Endodermal cell (in vitro differentiated cells): ENCODE results near the gene XYLT1. TPM values are rescaled to one million over a fixed set of nuclear protein-coding genes. Genes with fewer than 3 reads are reported as not detected.

Source experiments
- DNase-seq: peaks from one replicate; pipeline ENCODE4 v3.0.0-alpha.2; 2017
- H3K27ac ChIP-seq: 2 replicates; pipeline ENCODE4 v1.5.1; 2013; ENCODE audit warnings: mild to moderate bottlenecking, low read depth, low read length, moderate library complexity
- H3K27me3 ChIP-seq: 2 replicates; pipeline ENCODE4 v1.6.1; 2013; ENCODE audit warnings: mild to moderate bottlenecking, low read length, moderate library complexity; ENCODE audit not compliant: insufficient read depth, control insufficient read depth, poor library complexity, severe bottlenecking
- H3K36me3 ChIP-seq: 2 replicates; pipeline ENCODE4 v1.7.0; 2013; ENCODE audit warnings: mild to moderate bottlenecking, low read length, moderate library complexity; ENCODE audit not compliant: control insufficient read depth, insufficient read depth
- H3K4me1 ChIP-seq: one replicate; pipeline ENCODE4 v1.7.0; 2013; ENCODE audit warnings: low read length; ENCODE audit not compliant: control insufficient read depth, insufficient read depth
- H3K4me3 ChIP-seq: 2 replicates; pipeline ENCODE4 v1.5.1; 2013; ENCODE audit warnings: mild to moderate bottlenecking, low read length, moderate library complexity
- H3K9ac ChIP-seq: 2 replicates; pipeline ENCODE4 v1.6.1; 2013; ENCODE audit warnings: mild to moderate bottlenecking, low read length, moderate library complexity; ENCODE audit not compliant: poor library complexity, severe bottlenecking; ENCODE audit errors: extremely low read depth
- H3K9me3 ChIP-seq: 2 replicates; pipeline ENCODE4 v1.6.1; 2013; ENCODE audit warnings: mild to moderate bottlenecking, low read length, moderate library complexity; ENCODE audit not compliant: control insufficient read depth
- H3K27ac Mint-ChIP-seq: 2 replicates; pipeline ENCODE4 v1.8.0; 2020; ENCODE audit warnings: mixed read lengths
- H3K27me3 Mint-ChIP-seq: 2 replicates; pipeline ENCODE4 v1.8.0; 2021; ENCODE audit warnings: mild to moderate bottlenecking, mixed read lengths; ENCODE audit not compliant: insufficient read depth
- H3K36me3 Mint-ChIP-seq: 2 replicates; pipeline ENCODE4 v1.8.0; 2020; ENCODE audit warnings: low read depth, mixed read lengths
- H3K4me1 Mint-ChIP-seq: 2 replicates; pipeline ENCODE4 v1.8.0; 2020; ENCODE audit warnings: mixed read lengths
- H3K4me3 Mint-ChIP-seq: 2 replicates; pipeline ENCODE4 v1.8.0; 2020; ENCODE audit warnings: mild to moderate bottlenecking, moderate library complexity, mixed read lengths
- H3K9me3 Mint-ChIP-seq: 2 replicates; pipeline ENCODE4 v1.8.0; 2020; ENCODE audit warnings: mild to moderate bottlenecking, mixed read lengths
- WGBS, 2 experiments: methylation state at CpG; one replicate each; pipeline versions ENCODE4 v1.1.5 to v1.1.7; 2013; ENCODE audit warnings: missing lambda C conversion rate in 2 of 2, mixed read lengths in 1 of 2; ENCODE audit not compliant: insufficient coverage in 1 of 2, insufficient read length in 1 of 2; 5-methylcytosine and 5-hydroxymethylcytosine counted together
- total RNA-seq, 2 donors: library from RNA; stranded (reverse); fragmentation: NEBNext Ultra II Directional in 1 of 2; extraction: Animal tissue kit (Norgen Biotek cat#: 25700) in 1 of 2; gene quantifications; 2 replicates in 1 of 2; 3 replicates in 1 of 2; pipeline ENCODE4 v1.2.1, GENCODE V29; 2021
- TF ChIP-seq, protein P1 (sequence below): fragments of 200-600 bp; sonication (generic); conservative IDR thresholded peaks from 2 replicates; pipeline ENCODE4 v1.5.0; 2021; ENCODE audit warnings: antibody characterized with exemption, mild to moderate bottlenecking

XYLT1 gene
- total RNA-seq, 2 donors from 2014 or later: 26.8 to 28.5 TPM

DNA sequence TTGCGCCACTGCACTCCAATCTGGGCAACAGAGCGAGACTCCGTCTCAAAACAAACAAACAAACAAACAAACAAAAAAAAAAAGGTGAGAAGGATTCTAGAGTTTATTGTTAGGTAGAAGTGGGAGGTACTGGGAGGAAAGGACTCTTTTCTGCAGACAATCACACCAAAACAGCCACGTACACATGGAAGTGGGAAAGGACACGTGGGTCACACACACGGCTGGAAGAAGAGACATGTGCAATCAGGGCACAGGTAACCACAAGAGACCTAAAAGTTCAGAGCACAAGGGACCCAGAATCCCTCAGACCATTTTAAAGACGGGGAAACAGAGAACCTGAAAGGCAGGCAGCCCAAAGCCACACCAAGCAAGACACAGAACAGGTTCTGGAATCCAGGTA, 20.5 kb downstream of the XYLT1 start:
- H3K9ac ChIP-seq: no peak overlapping the region

DNA sequence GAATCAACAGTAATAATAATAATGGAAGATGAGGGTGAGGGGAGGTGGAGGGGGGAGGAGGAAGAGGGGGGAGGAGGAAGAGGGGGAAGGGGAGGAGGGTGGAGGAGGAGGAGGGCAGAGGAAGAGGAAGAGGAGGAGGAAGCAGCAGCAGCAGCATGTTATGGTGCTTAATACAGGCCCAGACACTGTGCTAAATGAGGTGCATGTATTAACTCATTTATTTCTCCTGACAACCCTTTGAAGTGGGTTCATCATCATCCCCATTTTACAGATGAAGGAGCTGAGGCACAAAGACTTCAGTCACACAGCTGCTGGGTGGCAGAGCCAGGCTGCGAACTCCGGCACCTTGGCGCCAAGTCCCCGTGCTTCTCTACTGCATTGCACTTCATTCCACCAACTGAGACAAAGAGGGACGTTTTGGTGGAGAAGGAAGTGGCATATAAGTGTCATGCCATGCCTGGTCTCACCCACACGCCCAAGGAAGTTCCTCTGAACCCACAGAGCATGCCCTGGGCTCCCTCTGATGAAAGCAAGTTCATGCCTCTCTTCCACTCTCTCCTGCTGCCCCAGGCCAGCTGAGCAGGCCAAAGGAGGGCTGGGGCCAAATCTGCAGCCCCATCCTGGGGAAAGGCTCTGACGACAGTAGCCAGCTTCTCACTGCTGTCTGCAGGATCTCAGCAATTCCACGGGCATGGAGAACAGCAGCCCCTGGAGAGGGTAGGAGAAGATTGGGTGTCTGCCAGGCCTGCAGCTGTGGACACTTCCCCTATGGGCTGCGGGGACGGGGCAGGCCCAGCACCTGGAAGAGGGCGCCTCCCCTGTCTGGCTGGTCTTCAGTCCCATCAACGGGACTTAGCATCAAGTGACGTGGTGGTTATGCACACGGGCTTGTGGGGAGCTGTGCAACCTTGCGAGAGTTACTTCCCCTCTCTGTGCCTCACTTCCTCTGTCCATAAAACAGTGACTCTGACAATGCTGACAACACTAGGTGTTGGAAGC, 21.8 kb downstream of the XYLT1 start:
- H3K36me3 ChIP-seq: peaks cover 3% of the 10 kb centered on the region
- TF ChIP-seq, protein P1, sequence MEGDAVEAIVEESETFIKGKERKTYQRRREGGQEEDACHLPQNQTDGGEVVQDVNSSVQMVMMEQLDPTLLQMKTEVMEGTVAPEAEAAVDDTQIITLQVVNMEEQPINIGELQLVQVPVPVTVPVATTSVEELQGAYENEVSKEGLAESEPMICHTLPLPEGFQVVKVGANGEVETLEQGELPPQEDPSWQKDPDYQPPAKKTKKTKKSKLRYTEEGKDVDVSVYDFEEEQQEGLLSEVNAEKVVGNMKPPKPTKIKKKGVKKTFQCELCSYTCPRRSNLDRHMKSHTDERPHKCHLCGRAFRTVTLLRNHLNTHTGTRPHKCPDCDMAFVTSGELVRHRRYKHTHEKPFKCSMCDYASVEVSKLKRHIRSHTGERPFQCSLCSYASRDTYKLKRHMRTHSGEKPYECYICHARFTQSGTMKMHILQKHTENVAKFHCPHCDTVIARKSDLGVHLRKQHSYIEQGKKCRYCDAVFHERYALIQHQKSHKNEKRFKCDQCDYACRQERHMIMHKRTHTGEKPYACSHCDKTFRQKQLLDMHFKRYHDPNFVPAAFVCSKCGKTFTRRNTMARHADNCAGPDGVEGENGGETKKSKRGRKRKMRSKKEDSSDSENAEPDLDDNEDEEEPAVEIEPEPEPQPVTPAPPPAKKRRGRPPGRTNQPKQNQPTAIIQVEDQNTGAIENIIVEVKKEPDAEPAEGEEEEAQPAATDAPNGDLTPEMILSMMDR: no peak
- Mint-ChIP-seq H3K4me3 (no peak overlapping the region), H3K9me3 (no peaks in the 10 kb centered on the region), H3K27ac (no peak overlapping the region), H3K4me1 (peaks cover 21% of the 10 kb centered on the region), H3K27me3 (no peaks in the 10 kb centered on the region), H3K36me3 (peaks cover 18% of the 10 kb centered on the region)
- no peak overlapping the region for H3K27ac ChIP-seq
- no peak overlapping the region for H3K9ac ChIP-seq
- no peaks in the 10 kb centered on the region for H3K4me1 ChIP-seq
- no peaks in the 10 kb centered on the region for H3K27me3 ChIP-seq
- DNase-seq: no peak
- H3K9me3 ChIP-seq: peaks cover under 1% of the 10 kb centered on the region
- 92 to 98% methylated on average over 10 to 15 of the region's 15 CpGs for WGBS, 2 experiments
- H3K4me3 ChIP-seq: no peak overlapping the region

More for the DNA sequence above, 20.5 kb downstream of the XYLT1 start:
- peaks cover 21% of the 10 kb centered on the region for H3K4me1 Mint-ChIP-seq
- H3K9me3 Mint-ChIP-seq: no peaks in the 10 kb centered on the region
- Histone ChIP-seq H3K36me3 (no peaks in the 10 kb centered on the region), H3K27me3 (no peaks in the 10 kb centered on the region), H3K4me3 (no peak overlapping the region), H3K9me3 (no peaks in the 10 kb centered on the region), H3K4me1 (no peaks in the 10 kb centered on the region), H3K27ac (no peak overlapping the region)
- H3K27me3 Mint-ChIP-seq: no peaks in the 10 kb centered on the region
- WGBS, 2 experiments: 98 to 100% methylated on average over 1 to 4 of the region's 7 CpGs
- H3K36me3 Mint-ChIP-seq: peaks cover 16% of the 10 kb centered on the region
- H3K27ac Mint-ChIP-seq: no peak overlapping the region
- TF ChIP-seq, protein P1: no peak
- H3K4me3 Mint-ChIP-seq: no peak overlapping the region
- DNase-seq: no peak

DNA sequence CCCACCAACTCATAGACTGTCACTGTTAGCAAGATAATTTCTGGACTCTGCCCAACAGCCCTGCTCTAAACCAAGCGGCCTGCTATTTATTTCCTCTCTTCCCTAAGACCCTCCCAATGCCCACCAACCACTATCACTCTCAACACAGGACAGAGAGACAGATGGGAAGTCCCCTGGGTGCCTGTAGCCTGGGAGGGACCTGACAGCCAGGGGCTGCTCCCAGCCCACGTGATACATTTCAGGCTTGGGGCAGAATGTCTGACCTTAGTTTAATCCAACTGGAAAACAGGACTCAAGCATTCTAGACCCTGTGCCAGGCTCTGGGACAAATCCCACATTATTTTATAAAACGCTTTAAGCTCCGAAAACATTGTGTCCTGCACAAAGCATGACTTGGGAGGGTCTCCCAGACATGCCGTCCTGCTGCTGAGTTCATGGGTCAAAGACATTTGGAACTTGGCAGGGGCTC, 23.6 kb downstream of the XYLT1 start:
- TF ChIP-seq, protein P1: no peak
- peaks cover 2% of the 10 kb centered on the region for H3K9me3 Mint-ChIP-seq
- H3K4me3 Mint-ChIP-seq: no peak overlapping the region
- H3K9me3 ChIP-seq: peaks cover 7% of the 10 kb centered on the region
- H3K27ac Mint-ChIP-seq: no peak overlapping the region
- H3K4me3 ChIP-seq: no peak overlapping the region
- H3K27ac ChIP-seq: no peak overlapping the region
- peaks cover 25% of the 10 kb centered on the region for H3K4me1 Mint-ChIP-seq
- H3K36me3 ChIP-seq: peaks cover 3% of the 10 kb centered on the region
- no peaks in the 10 kb centered on the region for H3K27me3 ChIP-seq
- peaks cover 2% of the 10 kb centered on the region for H3K27me3 Mint-ChIP-seq
- peaks cover 25% of the 10 kb centered on the region for H3K36me3 Mint-ChIP-seq
- no peak overlapping the region for H3K9ac ChIP-seq
- no peaks in the 10 kb centered on the region for H3K4me1 ChIP-seq
- DNase-seq: no peak
- WGBS, 2 experiments: 86 to 91% methylated on average over 4 to 5 of the region's 5 CpGs
